ENCODE results near the gene RPS16. TPM values are rescaled to one million over a fixed set of nuclear protein-coding genes. Genes with fewer than 3 reads are reported as not detected.
A peak's percentile ranks its signal among the peaks of the same experiment; 100 is the strongest.

Gene RPS16
- total and polyA plus RNA-seq, 2 experiments from 2014 or later: 207 to 1,901 TPM

- TF ChIP-seq ZNF331 (CRISPR knock-in tag; IDR thresholded peaks at IDR 0.05; ENCODE audit: low read depth): no peak
- TF ChIP-seq ETS1 (IDR thresholded peaks at IDR 0.05): no peak
- TF ChIP-seq, protein P1, sequence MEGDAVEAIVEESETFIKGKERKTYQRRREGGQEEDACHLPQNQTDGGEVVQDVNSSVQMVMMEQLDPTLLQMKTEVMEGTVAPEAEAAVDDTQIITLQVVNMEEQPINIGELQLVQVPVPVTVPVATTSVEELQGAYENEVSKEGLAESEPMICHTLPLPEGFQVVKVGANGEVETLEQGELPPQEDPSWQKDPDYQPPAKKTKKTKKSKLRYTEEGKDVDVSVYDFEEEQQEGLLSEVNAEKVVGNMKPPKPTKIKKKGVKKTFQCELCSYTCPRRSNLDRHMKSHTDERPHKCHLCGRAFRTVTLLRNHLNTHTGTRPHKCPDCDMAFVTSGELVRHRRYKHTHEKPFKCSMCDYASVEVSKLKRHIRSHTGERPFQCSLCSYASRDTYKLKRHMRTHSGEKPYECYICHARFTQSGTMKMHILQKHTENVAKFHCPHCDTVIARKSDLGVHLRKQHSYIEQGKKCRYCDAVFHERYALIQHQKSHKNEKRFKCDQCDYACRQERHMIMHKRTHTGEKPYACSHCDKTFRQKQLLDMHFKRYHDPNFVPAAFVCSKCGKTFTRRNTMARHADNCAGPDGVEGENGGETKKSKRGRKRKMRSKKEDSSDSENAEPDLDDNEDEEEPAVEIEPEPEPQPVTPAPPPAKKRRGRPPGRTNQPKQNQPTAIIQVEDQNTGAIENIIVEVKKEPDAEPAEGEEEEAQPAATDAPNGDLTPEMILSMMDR (conservative IDR thresholded peaks at IDR 0.05; ENCODE audit: low read depth in 2 of 2): no peak
- TF ChIP-seq, protein P2, sequence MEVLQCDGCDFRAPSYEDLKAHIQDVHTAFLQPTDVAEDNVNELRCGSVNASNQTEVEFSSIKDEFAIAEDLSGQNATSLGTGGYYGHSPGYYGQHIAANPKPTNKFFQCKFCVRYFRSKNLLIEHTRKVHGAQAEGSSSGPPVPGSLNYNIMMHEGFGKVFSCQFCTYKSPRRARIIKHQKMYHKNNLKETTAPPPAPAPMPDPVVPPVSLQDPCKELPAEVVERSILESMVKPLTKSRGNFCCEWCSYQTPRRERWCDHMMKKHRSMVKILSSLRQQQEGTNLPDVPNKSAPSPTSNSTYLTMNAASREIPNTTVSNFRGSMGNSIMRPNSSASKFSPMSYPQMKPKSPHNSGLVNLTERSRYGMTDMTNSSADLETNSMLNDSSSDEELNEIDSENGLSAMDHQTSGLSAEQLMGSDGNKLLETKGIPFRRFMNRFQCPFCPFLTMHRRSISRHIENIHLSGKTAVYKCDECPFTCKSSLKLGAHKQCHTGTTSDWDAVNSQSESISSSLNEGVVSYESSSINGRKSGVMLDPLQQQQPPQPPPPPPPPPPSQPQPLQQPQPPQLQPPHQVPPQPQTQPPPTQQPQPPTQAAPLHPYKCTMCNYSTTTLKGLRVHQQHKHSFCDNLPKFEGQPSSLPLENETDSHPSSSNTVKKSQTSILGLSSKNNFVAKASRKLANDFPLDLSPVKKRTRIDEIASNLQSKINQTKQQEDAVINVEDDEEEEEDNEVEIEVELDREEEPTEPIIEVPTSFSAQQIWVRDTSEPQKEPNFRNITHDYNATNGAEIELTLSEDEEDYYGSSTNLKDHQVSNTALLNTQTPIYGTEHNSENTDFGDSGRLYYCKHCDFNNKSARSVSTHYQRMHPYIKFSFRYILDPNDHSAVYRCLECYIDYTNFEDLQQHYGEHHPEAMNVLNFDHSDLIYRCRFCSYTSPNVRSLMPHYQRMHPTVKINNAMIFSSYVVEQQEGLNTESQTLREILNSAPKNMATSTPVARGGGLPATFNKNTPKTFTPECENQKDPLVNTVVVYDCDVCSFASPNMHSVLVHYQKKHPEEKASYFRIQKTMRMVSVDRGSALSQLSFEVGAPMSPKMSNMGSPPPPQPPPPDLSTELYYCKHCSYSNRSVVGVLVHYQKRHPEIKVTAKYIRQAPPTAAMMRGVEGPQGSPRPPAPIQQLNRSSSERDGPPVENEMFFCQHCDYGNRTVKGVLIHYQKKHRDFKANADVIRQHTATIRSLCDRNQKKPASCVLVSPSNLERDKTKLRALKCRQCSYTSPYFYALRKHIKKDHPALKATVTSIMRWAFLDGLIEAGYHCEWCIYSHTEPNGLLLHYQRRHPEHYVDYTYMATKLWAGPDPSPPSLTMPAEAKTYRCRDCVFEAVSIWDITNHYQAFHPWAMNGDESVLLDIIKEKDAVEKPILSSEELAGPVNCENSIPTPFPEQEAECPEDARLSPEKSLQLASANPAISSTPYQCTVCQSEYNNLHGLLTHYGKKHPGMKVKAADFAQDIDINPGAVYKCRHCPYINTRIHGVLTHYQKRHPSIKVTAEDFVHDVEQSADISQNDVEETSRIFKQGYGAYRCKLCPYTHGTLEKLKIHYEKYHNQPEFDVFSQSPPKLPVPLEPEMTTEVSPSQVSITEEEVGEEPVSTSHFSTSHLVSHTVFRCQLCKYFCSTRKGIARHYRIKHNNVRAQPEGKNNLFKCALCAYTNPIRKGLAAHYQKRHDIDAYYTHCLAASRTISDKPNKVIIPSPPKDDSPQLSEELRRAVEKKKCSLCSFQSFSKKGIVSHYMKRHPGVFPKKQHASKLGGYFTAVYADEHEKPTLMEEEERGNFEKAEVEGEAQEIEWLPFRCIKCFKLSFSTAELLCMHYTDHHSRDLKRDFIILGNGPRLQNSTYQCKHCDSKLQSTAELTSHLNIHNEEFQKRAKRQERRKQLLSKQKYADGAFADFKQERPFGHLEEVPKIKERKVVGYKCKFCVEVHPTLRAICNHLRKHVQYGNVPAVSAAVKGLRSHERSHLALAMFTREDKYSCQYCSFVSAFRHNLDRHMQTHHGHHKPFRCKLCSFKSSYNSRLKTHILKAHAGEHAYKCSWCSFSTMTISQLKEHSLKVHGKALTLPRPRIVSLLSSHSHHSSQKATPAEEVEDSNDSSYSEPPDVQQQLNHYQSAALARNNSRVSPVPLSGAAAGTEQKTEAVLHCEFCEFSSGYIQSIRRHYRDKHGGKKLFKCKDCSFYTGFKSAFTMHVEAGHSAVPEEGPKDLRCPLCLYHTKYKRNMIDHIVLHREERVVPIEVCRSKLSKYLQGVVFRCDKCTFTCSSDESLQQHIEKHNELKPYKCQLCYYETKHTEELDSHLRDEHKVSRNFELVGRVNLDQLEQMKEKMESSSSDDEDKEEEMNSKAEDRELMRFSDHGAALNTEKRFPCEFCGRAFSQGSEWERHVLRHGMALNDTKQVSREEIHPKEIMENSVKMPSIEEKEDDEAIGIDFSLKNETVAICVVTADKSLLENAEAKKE (CRISPR knock-in tag; IDR thresholded peaks at IDR 0.05): no peak
- peak; percentile 32 for TF ChIP-seq POLR2AphosphoS5 (IDR thresholded peaks at IDR 0.05; ENCODE audit: low read depth)
- Mint-ChIP-seq H3K27me3 (ENCODE audit: insufficient read depth, low read depth, poor library complexity) (peaks cover 14% of the 10 kb centered on the region), H3K9me3 (peaks cover 4% of the 10 kb centered on the region; the same call in 1 of the 3 replicates), H3K27ac (no peak overlapping the region), H3K4me1 (peaks cover 32% of the 10 kb centered on the region), H3K4me3 (no peak overlapping the region; the same call in 2 of the 3 replicates), H3K36me3 (ENCODE audit: low read depth) (peaks cover 22% of the 10 kb centered on the region)
- H4K20me1 ChIP-seq (replicated peaks; ENCODE audit: insufficient read depth): no peaks in the 10 kb centered on the region; the same call in 1 of the 2 replicates
- H3K27ac ChIP-seq (ENCODE audit: low read depth): no peak overlapping the region
- peaks cover 46% of the 10 kb centered on the region; the same call in 1 of the 2 replicates for H3F3A ChIP-seq (replicated peaks; ENCODE audit: low read depth)
- H3K9me2 ChIP-seq (ENCODE audit: insufficient read depth): no peaks in the 10 kb centered on the region
- no peaks in the 10 kb centered on the region for H3K79me2 ChIP-seq (replicated peaks; ENCODE audit: insufficient read depth)
- H3K27me3 ChIP-seq (ENCODE audit: insufficient read depth): no peaks in the 10 kb centered on the region
- DNase-seq (ENCODE audit: low spot score) (no peak), ATAC-seq (no peak)
- H3K4me3 ChIP-seq: no peak overlapping the region
- no peak overlapping the region for H3K4me2 ChIP-seq
- H3K36me3 ChIP-seq (ENCODE audit: insufficient read depth): no peaks in the 10 kb centered on the region
- H2AFZ ChIP-seq: no peak overlapping the region
- H3K4me1 ChIP-seq (ENCODE audit: insufficient read depth): peaks cover 27% of the 10 kb centered on the region
Measured at GRCh38 chr19:39399668-39400050, 36.1 kb downstream of the RPS16 start.

All from GM23338 (cell line).